Right renal pelvis (tissue), 4 donors: ENCODE measurements around the gene GATC. TPM values are rescaled to one million over a fixed set of nuclear protein-coding genes. Genes with fewer than 3 reads are reported as not detected.
A peak's percentile ranks its signal among the peaks of the same experiment; 100 is the strongest.

Experiments used
- DNase-seq, 4 donors: peaks; one replicate each; pipeline ENCODE4 v3.0.0-alpha.2; 2013; ENCODE audit warnings: low read depth in 4 of 4, low spot score in 3 of 4, missing footprints in 1 of 4
- polyA plus RNA-seq, 4 donors: library from polyadenylated mRNA; unstranded; fragments of 120-200 nt; gene quantifications; one replicate each; pipeline ENCODE4 v1.2.1, GENCODE V29; 2013; ENCODE audit not compliant: insufficient read length in 4 of 4

The GATC gene, protein sequence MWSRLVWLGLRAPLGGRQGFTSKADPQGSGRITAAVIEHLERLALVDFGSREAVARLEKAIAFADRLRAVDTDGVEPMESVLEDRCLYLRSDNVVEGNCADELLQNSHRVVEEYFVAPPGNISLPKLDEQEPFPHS
- polyA plus RNA-seq, result 10 to 100 TPM; 34.8 to 37.1 (median 35.0) TPM

DNA sequence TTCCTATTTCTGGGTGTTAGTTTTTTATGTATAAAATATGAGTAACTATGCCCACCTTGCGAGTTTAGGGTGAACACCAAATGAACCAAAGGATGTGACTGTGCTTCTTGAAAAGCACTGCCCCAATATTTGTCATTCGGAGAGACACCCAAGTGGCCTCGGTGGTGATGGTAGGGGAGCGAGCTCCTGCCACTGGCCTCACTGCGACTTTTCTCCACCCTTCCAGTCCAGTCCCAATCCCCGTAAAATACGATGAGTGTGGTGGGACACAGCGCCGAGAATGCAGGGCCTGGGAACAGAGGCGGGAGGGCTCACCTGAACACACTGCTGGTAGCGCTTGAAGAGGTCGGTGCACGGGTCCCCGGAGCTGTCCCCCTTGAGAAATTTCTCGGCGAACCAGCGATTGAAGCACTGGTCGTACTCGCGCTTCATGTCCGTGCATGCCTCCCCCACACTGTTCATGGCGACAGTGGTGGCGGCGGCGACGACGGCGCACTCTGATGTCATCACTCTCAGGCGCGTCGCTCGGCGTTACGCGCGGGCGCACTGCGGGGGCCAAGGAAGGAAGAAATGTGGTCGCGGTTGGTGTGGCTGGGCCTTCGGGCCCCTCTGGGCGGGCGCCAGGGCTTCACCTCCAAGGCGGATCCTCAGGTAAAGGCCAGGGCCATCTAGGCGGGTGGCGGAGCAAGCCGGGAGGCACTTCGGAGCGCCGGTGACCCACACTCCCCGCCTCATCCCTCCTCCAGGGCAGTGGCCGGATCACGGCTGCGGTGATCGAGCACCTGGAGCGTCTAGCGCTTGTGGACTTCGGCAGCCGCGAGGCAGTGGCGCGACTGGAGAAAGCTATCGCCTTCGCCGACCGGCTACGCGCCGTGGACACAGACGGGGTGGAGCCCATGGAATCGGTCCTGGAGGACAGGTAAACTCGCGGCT, at the start of gene GATC, which contains the start of gene TRIAP1:
Gene GATC, plus strand, starts transcription at position 534 of the 933 bp plus-strand sequence. Its CDS starts 37 bp downstream, at position 571.
Gene TRIAP1, minus strand, starts transcription at position 474 of the 933 bp plus-strand sequence. Its CDS starts 12 bp downstream, at position 462.
- peak in 3 of 4 donors; percentile 68 to 87 (median 71) for DNase-seq

DNA sequence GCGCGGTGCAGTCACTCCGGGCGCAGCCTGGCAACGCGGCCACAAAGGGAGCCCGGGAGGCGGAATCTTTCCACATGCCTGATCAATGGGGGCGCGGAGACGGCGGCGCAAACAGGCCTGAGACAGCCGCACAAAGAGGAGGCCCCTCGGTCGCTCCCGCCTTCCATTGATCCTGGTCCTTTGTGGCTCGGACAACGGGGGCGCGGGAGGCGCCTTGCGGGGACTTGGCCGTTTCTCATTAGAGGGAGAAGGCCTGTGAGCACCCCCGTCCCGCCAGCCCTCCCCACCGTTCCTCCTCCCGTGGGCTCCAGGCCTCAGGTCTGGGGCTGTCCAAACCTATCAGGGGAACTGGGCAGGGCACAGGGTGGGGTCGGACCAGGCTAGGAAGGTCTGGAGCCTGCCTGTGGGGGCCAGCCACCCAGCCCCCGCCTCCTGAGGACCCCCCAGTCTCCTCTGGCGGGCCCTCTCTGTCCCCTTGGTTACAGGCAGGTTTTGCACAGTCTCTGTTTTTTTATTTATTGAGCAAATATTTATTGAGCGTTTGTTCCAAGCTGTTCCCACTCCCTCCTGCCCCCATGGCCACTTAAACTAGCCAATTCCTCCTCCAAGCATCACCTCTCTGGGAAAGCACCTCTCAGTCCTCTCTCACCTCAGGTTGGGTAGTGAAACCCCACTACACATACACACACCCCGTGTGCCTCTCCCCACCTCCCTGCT, 48.3 kb upstream of the GATC start:
- DNase-seq, result no peak

DNA sequence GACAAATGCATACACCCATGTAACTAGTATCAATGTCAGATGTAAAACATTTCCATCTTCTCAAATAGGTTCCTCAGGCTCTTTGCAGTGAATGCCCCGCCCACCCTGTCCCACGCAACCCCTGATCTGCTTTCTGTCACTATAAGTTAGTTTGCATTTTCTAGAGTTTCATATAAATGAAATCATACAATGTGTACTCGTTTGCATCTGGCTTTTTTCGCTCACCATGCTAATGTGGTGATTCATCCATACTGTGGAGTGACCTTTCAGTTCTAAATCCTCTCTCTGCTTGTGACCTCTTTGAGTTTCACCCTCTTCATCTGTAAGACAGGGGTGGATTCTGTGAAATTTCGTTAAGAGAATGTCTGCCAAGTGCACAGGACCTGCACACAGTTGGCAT, 46.7 kb upstream of the GATC start:
- DNase-seq, result no peak

DNA sequence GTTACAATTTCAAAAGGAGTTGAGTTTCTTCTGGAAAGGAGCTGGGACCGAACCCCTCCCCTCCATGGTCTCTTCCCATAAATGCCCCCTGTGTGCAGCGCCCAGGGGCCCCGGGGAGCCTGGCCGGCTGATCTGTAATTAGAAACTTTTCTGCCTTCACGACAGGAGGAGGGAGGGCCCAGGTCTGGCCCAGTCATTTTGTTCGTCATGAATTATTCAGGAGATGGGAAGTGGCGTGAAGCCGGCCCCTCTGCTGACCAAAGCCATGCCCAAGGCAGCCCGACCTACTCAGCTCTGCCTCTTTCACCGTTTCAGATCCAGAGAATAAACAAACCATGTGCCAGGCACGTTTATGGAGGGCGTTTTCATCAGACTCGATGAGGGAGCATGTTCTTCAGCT, 44.0 kb upstream of the GATC start:
- DNase-seq, result no peak

DNA sequence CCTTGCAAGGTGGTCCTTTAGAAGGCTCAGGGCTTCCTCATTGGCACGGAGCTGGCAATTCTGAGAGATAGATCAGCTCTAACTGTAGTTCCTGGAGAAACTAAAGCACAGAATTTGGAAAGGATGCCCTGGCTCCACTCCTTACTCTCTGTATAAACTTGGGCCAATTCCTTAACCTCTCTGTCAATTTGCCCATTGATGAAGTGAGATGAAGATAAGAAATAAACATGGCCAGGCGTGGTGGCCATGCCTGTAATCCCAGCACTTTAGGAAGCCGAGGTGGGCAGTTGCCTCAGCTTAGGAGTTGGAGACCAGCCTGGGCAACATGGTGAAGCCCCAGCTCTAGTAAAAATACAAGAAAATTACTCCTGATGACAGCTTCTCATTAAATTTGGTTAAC, 42.4 kb upstream of the GATC start:
- DNase-seq, result no peak

DNA sequence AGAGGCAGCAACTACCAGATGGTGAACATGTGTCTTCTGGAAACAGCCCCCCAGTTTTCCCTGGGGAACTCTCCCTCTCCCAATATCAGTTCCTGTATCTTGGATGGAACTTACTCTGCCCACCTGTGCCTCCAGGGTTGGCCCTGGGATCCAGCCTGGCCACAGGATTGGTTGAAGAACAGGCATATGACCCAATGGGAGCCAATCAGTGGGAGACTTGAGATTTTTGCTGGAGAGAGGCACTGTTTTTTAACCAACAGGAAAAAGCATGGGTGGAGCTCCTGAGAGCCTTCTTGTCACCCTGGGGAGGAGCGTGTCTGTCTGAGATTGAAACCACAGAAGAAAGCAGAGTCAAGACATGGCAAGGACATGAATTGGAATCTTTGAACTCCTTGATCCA, 42.0 kb upstream of the GATC start:
- DNase-seq, result no peak

DNA sequence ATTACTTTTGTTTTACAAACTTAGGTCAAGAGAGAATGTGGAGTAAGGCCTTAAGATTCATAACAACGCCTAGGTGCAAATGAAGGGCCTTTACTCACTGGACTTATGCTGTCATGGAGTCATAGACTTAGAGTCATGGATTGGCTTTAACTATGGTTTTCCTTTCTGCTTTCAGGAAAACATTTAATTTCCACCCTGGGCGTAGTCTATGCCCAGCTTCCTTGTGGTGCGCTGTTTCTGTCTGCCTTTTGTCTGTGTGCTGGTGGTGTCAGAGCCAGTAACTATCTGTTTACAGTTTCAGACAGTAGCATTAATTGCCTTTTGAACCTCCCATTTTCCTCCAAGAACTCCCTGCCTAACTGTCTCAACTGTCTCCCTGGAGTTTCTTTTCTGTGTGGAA, 40.2 kb upstream of the GATC start:
- DNase-seq, result no peak

DNA sequence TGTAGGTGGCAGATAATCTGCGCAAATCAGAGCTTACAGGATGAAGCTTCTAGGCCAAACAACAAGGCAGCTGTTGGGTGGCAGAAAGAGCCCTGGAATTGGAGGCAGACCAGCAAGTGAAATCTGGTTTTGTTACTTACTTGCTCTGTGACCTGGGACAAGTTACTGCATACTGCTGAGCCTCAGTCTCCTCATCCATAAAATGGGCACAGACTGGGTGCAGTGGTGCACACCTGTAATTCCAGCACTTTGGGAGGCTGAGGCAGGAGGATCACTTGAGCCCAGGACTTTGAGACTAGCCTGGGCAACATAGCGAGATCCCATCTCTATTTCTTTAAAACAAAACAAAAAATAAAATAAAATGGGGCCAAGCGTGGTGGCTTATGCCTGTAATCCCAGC, 39.7 kb upstream of the GATC start:
- no peak for DNase-seq

DNA sequence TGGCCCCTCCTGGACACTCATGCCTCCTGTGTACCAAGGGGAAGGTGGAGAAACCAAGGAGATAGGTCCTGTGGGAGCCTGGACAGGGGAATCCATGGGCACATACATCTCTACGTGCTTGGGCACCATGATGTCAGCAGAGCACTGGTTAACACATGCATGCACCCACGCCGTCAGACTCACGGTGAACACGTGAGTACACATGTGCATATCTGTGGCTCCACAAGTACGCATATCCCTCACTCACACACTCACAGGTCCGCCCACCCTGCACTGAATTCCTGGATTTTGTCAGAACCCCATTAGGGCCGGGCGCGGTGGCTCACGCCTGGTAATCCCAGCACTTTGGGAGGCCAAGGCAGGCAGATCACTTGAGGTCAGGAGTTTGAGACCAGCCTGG, 37.5 kb upstream of the GATC start:
- DNase-seq, result no peak

DNA sequence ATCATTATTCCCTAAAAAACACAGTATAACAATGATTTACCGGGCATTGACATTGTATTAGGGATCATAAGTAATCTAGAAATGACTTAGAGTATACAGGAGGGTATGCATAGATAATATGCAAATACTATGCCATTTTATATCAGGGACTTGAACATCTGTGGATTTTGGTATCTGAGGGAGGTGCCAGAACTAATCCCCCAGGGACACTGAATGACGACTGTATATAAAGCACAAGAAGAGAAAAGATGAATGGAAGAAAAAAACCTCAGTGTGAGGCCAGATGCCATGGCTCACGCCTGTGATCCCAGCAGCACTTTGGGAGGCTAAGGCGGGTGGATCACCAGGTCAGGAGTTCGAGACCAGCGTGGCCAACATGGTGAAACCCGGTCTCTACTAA, 33.8 kb upstream of the GATC start:
- no peak for DNase-seq

DNA sequence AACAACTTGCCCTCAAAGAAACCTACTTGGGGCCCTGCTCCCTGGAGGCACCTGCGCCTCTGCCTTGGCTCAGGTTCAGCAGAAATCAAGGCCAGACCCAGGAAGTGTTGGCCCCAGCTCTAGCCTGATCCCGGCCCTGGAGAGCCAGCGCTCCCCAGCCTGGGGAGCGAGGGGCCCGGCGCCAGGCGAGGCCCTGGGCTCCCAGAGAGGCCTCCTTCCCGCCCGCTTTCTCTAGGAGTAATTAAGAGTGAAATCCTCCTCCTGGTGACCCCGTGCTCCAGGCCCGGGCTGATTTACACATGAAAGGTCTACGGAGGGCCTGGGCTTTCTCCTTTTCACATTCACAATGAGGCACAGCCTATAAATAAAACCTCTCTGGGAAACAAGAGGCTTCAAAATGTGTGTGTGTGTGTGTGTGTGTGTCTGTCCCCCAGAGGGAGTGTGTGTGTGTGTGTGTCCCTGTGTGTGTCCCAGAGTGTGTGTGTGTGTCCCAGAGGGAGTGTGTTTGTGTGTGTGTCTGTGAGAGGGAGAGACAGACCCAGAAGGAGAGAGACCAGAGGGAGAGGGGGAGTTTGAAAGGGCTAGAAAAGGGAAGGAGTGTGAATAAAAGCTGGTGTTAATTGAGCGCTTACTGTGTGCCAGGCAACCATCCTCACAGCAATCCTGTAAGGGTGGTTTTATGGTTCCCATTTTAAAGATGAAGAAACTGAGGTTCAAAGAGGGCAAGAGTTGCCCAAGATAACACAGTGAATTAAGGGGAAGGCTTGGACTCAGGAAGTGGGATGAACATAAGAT, 32.1 kb upstream of the GATC start:
- peak in 3 of 4 donors; percentile 67 to 83 (median 80) for DNase-seq

DNA sequence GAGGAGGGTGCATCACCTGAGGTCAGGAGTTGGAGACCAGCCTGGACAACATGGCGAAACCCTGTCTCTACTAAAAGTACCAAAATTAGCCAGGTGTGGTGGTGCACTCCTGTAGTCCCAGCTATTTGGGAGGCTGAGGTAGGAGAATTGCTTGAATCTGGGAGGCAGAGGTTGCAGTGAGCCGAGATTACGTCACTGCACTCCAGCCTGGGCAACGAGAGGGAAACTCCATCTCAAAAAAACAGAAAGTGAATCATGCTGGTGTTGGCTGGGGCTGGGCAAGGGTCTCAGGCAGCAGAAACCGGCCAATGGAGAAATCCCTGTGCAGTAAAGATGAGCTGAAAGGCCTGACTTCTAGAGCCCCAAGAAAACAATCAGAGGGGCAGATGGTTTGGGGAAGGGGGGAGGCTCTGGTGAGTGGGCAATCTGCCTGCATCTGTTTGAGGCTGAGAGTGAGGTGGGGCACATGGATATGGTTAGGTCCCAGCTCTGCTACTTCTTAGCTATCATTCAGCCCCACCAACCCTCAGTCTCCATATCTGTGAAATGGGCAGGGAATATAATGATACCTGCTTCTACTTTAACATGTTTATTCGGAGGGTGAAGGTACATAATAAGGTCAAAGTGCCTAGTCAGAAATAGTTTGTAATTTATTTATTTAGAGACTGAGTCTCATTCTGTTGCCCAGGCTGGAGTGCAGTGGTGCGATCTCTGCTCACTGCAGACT, 29.6 kb upstream of the GATC start:
- DNase-seq, result no peak

DNA sequence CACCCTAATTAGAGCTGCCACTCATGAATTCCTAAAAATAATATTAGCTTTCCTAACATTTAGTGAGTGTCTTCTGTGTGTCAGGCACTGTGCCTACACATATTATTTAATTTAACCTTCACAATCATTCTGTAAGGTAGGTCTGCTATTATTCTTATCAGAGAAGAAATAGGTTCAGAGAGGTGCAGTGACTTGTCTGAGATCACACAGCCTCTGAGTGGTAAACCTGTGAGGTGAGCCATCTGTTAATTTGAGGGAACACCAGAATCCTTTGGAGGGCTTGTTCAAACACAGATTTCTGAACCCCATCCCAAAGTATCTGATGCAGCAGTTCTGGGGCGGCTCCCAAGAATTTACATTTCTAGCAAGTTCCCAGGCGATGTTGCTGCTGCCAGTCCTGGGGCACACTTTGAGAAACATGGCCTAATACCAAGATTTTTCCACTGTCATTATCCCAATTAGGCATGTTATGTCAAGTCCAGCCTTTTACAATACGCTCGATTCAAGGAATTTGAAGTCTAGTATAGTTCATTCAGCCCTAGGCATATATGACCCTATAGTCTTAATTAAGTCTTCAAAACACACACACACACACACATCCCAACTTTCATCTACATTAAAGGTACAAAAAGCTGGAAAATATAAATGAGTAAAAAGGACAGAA, 28.2 kb upstream of the GATC start:
- DNase-seq, result no peak

DNA sequence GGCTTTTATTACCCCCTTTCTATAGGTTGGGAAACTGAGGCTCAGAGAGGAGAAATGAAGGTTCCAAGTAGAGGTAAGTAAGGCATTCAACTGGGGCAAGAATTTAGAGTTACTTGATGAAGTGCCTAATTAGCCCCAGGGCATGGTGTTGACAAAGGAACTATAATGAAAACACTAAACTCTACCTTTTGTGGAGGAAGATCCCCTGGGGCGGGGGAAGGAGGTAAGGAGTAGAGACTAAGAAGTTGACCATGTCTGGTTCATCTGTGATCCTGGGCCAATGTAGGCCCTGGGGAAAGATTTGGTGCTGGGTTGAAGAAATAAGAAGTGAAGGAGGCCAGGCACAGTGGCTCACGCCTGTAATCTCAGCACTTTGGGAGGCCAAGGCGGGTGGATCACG, 24.5 kb upstream of the GATC start:
- DNase-seq, result no peak

DNA sequence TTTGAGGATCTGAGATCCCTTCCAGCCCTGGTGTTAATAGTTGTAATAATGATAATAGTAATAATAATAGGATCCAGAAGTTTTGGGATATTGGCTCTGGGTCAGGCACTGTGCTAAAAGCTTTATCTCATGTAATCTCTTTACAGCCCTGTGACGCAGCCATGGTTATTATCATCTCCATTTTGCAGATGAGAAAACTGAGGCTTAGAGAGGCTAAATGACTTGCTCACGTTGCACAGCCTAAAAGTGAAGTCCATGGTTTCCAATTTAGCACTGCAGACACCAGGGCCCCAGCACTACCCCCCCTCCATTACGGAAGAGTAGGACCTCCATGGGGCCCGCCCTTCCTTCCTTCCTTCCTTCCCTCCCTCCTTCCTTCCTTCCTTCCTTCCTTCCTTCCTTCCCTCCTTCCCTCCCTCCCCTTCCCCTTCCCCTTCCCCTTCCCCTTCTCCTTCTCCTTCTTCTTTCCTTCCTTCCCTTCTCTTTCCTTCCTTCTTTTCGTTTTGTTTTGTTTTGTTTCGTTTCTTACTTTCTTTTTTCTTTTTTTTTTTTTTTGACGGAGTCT, 23.3 kb upstream of the GATC start:
- DNase-seq, result no peak

DNA sequence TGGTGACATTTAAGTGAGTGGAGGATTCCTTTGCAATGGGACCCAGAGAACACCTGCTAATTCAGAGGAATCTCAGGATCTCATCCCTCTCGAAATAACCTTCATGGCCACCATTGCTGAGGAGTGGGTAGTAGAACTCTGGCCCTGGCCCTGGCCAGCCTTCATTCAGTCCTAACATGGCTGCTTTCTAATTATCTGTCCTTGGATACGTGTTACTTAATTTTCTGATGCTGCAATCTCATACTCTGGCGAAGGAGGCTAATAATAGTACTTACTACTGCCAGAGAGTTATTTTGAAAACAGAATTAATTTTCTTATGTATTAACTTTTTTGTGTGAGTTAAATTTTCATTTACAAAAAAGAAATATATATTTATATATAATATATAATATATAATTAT, 20.4 kb upstream of the GATC start:
- no peak for DNase-seq

DNA sequence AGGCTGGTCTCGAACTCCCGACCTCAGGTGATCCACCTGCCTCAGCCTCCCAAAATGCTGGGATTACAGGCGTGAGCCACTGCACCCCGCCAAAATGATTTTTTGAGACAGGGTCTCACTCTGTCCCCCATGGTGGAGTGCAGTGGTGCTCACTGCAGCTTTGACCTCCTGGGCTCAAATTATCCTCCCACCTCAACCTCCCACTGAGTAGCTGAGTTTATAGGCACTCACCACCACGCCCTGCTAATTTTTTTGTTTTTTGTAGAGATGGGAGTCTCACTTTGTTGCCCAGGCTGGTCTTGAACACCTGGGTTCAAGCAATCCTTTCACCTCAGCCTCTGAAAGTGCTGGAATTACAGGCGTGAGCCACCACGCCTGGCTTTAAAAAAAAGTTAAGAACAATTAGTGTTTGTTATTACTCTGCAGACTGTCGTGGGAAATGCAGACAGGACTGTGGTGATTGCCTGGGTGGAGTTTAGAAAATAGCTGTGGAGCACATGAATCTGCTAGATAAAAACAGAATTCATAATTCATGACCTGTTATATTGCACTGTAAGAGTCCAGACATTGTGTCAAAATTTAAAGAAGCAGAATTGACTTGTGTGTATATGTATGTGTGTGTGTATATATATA, 17.5 kb upstream of the GATC start:
- DNase-seq, result no peak

DNA sequence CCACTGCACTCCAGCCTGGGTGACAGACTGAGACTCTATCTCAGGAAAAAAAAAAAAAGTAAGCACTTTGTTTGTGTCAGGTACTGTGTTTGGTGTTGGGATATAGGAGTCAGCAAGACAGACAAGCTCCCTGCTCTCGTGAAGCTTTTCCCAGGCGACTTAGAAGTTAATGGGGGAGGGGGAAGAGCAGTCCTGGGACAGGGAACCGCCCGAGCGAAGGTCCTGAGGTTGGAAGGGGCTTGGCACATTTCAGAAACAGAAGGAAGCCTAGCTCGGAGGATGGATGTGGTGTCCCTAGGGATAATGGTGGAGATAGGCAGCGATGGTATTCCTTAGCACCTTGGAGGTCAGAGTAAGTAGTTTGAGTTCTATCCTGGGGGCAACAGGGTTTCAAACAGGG, 16.9 kb upstream of the GATC start:
- no peak for DNase-seq
